ENCODE data around the gene LRCH3. TPM values are rescaled to one million over a fixed set of nuclear protein-coding genes. Genes with fewer than 3 reads are reported as not detected.

The LRCH3 gene
- total and polyA plus RNA-seq, 2 of the 13 experiments (the other 11 are each of a cell fraction or from before 2014, with no cell fraction given) = 25.5 to 103 TPM

DNA sequence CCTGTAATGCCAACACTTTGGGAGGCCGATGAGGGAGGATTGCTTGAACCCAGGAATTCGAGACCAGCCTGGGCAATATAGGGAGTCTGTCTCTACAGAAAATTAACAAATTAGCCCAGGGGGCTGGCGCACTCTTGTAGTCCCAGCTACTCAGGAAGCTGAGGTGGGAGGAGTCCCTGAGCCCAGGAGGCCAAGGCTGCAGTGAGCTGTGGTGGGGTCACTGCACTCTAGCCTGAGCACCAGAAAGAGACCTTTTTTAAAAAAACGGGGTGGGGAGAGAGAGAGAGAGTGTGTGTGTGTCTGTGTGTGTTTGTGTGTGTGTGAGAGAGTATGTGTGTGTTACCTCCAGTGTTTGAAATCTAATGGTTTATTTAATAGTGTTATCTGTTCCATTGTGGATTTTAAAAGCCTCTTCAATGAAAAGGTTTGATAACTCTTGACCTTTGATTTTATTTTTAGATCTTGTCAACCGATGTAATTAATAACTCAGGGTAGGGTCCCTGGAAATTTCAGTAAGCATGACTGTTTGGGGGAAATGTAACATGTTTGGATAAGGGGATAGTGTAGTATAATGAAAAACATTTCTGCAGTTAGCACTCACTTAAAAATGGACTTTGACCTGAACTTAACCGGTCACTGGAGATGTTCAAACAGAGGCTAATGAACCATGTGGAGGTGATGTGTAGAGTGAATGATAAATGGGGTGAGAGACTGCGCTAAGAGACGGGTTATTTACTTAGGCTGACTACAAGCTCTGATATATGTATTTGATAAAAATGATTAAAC, 29.7 kb downstream of the LRCH3 start (continued):
- TF ChIP-seq, protein P1, sequence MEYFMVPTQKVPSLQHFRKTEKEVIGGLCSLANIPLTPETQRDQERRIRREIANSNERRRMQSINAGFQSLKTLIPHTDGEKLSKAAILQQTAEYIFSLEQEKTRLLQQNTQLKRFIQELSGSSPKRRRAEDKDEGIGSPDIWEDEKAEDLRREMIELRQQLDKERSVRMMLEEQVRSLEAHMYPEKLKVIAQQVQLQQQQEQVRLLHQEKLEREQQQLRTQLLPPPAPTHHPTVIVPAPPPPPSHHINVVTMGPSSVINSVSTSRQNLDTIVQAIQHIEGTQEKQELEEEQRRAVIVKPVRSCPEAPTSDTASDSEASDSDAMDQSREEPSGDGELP (IDR thresholded peaks at IDR 0.05; ENCODE audit: borderline replicate concordance, low read depth) = peak; percentile 10; the same call in 1 of the 2 replicates
- TF ChIP-seq KLF15 (CRISPR knock-in tag; IDR thresholded peaks at IDR 0.05; ENCODE audit: borderline replicate concordance) = no peak
- TF ChIP-seq ZNF674 (CRISPR knock-in tag; IDR thresholded peaks at IDR 0.05; ENCODE audit: low read depth) = no peak
- TF ChIP-seq ETV5 (CRISPR knock-in tag; IDR thresholded peaks at IDR 0.05; ENCODE audit: borderline replicate concordance) = peak; percentile 36; the same call in 1 of the 2 replicates
- TF ChIP-seq AFF4 (CRISPR knock-in tag; IDR thresholded peaks at IDR 0.05) = no peak
- no peak for TF ChIP-seq ZNF143 (CRISPR knock-in tag; IDR thresholded peaks at IDR 0.05)
- TF ChIP-seq KAT8 (CRISPR knock-in tag; IDR thresholded peaks at IDR 0.05) = peak; percentile 29; the same call in 1 of the 2 replicates
- no peak for TF ChIP-seq ZBTB39 (CRISPR knock-in tag; IDR thresholded peaks at IDR 0.05)
- TF ChIP-seq ZNF558 (CRISPR knock-in tag; IDR thresholded peaks at IDR 0.05; ENCODE audit: borderline replicate concordance) = no peak
- peak; percentile 53 for TF ChIP-seq THAP11 (CRISPR knock-in tag; IDR thresholded peaks at IDR 0.05)
- peak; percentile 77 for TF ChIP-seq ZNF609 (CRISPR knock-in tag; IDR thresholded peaks at IDR 0.05; ENCODE audit: borderline replicate concordance)
- TF ChIP-seq, protein P2, sequence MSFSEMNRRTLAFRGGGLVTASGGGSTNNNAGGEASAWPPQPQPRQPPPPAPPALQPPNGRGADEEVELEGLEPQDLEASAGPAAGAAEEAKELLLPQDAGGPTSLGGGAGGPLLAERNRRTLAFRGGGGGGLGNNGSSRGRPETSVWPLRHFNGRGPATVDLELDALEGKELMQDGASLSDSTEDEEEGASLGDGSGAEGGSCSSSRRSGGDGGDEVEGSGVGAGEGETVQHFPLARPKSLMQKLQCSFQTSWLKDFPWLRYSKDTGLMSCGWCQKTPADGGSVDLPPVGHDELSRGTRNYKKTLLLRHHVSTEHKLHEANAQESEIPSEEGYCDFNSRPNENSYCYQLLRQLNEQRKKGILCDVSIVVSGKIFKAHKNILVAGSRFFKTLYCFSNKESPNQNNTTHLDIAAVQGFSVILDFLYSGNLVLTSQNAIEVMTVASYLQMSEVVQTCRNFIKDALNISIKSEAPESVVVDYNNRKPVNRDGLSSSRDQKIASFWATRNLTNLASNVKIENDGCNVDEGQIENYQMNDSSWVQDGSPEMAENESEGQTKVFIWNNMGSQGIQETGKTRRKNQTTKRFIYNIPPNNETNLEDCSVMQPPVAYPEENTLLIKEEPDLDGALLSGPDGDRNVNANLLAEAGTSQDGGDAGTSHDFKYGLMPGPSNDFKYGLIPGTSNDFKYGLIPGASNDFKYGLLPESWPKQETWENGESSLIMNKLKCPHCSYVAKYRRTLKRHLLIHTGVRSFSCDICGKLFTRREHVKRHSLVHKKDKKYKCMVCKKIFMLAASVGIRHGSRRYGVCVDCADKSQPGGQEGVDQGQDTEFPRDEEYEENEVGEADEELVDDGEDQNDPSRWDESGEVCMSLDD (CRISPR knock-in tag; IDR thresholded peaks at IDR 0.05; ENCODE audit: borderline replicate concordance) = no peak
- TF ChIP-seq U2AF2 (IDR thresholded peaks at IDR 0.05; ENCODE audit: low read depth, low read length) = no peak
